ENCODE results near the gene IFNLR1.
A peak's percentile ranks its signal among the peaks of the same experiment; 100 is the strongest.

IFNLR1 gene

DNA sequence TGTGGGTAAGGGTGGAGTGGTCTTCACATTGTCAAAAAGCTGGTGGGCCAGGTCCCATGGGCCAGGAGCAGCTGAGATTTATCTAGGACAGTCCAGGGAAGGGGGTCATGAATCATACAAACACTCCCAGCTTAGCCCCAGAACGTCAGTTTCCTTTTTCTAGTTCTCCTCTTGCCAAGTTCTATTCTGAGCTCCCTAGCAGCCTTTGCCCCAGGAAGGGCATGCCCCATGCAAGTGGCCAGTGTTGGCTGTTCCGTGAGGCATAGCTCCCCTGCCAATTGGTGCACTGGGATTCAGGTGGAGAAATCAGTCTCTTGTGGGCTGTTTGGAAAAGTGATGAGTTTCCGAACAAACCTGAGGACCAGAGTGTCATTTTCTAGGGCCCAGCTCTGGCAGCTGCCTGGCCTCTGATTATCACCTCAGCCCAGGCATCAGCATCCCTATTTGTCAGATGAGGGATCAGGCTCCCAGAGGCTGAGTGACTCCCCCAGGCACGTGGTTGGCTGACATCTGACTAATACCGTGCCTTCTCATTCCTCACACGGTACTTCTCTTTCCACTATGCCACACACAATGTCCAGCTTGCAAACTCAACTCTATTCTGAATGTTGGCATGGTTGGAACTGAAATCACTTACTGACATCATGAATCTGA is 60.9 kb downstream of the IFNLR1 start:
- ATAC-seq: peak; percentile 51; the same call in 2 of the 3 replicates
- TF ChIP-seq, protein P1, sequence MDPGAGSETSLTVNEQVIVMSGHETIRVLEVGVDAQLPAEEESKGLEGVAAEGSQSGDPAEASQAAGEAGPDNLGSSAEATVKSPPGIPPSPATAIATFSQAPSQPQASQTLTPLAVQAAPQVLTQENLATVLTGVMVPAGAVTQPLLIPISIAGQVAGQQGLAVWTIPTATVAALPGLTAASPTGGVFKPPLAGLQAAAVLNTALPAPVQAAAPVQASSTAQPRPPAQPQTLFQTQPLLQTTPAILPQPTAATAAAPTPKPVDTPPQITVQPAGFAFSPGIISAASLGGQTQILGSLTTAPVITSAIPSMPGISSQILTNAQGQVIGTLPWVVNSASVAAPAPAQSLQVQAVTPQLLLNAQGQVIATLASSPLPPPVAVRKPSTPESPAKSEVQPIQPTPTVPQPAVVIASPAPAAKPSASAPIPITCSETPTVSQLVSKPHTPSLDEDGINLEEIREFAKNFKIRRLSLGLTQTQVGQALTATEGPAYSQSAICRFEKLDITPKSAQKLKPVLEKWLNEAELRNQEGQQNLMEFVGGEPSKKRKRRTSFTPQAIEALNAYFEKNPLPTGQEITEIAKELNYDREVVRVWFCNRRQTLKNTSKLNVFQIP (CRISPR knock-in tag; IDR thresholded peaks at IDR 0.05; ENCODE audit: borderline replicate concordance, low read depth): no peak
- no peak for TF ChIP-seq GLIS3 (CRISPR knock-in tag; IDR thresholded peaks at IDR 0.05)
- no peak for TF ChIP-seq ZNF70 (CRISPR knock-in tag; IDR thresholded peaks at IDR 0.05)
- TF ChIP-seq ESRRG (CRISPR knock-in tag; IDR thresholded peaks at IDR 0.05): no peak
- no peak for TF ChIP-seq PPARA (CRISPR knock-in tag; IDR thresholded peaks at IDR 0.05; ENCODE audit: borderline replicate concordance)

DNA sequence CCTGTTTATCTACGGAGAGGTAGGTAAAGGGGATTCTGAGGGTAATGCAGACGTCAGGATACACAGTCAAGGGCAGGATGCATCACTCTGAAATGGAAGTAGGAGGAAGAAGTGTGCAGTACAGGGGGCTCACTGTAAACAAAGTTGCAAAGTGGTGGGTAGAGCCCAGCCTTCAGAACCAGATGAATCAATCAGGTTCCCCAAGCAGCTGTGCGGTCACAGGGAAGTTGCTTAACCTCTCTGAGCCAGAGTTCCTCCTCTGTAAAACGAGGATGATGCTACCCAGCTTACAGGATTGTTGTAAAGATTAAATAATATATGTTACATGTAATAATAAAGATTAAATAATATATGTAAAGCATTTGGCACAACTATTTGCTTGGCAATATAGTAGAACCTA is 61.6 kb downstream of the IFNLR1 start:
- no peak for ATAC-seq
- TF ChIP-seq ZFP3 (CRISPR knock-in tag; IDR thresholded peaks at IDR 0.05): no peak
- no peak for TF ChIP-seq ZFP30 (CRISPR knock-in tag; IDR thresholded peaks at IDR 0.05)
- no peak for TF ChIP-seq OSR1 (CRISPR knock-in tag; IDR thresholded peaks at IDR 0.05)
- TF ChIP-seq, protein P2, sequence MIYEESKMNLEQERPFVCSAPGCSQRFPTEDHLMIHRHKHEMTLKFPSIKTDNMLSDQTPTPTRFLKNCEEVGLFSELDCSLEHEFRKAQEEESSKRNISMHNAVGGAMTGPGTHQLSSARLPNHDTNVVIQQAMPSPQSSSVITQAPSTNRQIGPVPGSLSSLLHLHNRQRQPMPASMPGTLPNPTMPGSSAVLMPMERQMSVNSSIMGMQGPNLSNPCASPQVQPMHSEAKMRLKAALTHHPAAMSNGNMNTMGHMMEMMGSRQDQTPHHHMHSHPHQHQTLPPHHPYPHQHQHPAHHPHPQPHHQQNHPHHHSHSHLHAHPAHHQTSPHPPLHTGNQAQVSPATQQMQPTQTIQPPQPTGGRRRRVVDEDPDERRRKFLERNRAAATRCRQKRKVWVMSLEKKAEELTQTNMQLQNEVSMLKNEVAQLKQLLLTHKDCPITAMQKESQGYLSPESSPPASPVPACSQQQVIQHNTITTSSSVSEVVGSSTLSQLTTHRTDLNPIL (CRISPR knock-in tag; IDR thresholded peaks at IDR 0.05; ENCODE audit: low read depth): no peak
- TF ChIP-seq, protein P1 (CRISPR knock-in tag; IDR thresholded peaks at IDR 0.05; ENCODE audit: borderline replicate concordance, low read depth): no peak
- TF ChIP-seq, protein P3, sequence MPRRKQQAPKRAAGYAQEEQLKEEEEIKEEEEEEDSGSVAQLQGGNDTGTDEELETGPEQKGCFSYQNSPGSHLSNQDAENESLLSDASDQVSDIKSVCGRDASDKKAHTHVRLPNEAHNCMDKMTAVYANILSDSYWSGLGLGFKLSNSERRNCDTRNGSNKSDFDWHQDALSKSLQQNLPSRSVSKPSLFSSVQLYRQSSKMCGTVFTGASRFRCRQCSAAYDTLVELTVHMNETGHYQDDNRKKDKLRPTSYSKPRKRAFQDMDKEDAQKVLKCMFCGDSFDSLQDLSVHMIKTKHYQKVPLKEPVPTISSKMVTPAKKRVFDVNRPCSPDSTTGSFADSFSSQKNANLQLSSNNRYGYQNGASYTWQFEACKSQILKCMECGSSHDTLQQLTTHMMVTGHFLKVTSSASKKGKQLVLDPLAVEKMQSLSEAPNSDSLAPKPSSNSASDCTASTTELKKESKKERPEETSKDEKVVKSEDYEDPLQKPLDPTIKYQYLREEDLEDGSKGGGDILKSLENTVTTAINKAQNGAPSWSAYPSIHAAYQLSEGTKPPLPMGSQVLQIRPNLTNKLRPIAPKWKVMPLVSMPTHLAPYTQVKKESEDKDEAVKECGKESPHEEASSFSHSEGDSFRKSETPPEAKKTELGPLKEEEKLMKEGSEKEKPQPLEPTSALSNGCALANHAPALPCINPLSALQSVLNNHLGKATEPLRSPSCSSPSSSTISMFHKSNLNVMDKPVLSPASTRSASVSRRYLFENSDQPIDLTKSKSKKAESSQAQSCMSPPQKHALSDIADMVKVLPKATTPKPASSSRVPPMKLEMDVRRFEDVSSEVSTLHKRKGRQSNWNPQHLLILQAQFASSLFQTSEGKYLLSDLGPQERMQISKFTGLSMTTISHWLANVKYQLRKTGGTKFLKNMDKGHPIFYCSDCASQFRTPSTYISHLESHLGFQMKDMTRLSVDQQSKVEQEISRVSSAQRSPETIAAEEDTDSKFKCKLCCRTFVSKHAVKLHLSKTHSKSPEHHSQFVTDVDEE (CRISPR knock-in tag; IDR thresholded peaks at IDR 0.05): no peak

DNA sequence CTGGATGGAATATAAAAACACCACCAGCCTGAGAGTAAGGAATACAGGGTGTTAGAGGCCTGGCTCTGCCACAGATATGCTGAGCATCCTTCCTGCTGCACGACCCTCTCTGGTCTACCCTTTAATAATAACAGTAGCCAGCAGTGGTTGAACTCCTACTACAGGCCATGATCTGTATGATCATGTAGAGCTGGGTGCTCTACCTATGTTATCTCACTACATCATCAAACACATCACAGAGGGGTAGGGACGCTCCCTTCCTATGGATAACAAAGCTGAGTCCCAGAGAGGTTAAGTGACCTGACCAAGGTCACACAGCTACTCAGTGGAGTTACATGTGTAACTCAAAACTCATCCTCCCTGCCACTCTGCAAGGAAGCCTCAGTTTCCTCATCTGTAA is 62.1 kb downstream of the IFNLR1 start:
- ATAC-seq: no peak
- TF ChIP-seq GLIS3 (CRISPR knock-in tag; IDR thresholded peaks at IDR 0.05): no peak
- TF ChIP-seq ZNF8 (CRISPR knock-in tag; IDR thresholded peaks at IDR 0.05): no peak
- TF ChIP-seq, protein P4, sequence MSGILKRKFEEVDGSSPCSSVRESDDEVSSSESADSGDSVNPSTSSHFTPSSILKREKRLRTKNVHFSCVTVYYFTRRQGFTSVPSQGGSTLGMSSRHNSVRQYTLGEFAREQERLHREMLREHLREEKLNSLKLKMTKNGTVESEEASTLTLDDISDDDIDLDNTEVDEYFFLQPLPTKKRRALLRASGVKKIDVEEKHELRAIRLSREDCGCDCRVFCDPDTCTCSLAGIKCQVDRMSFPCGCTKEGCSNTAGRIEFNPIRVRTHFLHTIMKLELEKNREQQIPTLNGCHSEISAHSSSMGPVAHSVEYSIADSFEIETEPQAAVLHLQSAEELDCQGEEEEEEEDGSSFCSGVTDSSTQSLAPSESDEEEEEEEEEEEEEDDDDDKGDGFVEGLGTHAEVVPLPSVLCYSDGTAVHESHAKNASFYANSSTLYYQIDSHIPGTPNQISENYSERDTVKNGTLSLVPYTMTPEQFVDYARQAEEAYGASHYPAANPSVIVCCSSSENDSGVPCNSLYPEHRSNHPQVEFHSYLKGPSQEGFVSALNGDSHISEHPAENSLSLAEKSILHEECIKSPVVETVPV (CRISPR knock-in tag; IDR thresholded peaks at IDR 0.05): no peak
- TF ChIP-seq, protein P2 (CRISPR knock-in tag; IDR thresholded peaks at IDR 0.05; ENCODE audit: low read depth): no peak
- no peak for TF ChIP-seq ISL1 (CRISPR knock-in tag; IDR thresholded peaks at IDR 0.05)
- TF ChIP-seq, protein P1 (CRISPR knock-in tag; IDR thresholded peaks at IDR 0.05; ENCODE audit: borderline replicate concordance, low read depth): no peak
- TF ChIP-seq ZC3H10 (CRISPR knock-in tag; IDR thresholded peaks at IDR 0.05): no peak
- no peak for TF ChIP-seq PPARA (CRISPR knock-in tag; IDR thresholded peaks at IDR 0.05; ENCODE audit: borderline replicate concordance)
- TF ChIP-seq, protein P3 (CRISPR knock-in tag; IDR thresholded peaks at IDR 0.05): no peak
- no peak for TF ChIP-seq ARNTL (CRISPR knock-in tag; IDR thresholded peaks at IDR 0.05; ENCODE audit: borderline replicate concordance, low read depth)
- no peak for TF ChIP-seq ZFP3 (CRISPR knock-in tag; IDR thresholded peaks at IDR 0.05)
- no peak for TF ChIP-seq CSDC2 (CRISPR knock-in tag; IDR thresholded peaks at IDR 0.05)
- TF ChIP-seq TOX (CRISPR knock-in tag; IDR thresholded peaks at IDR 0.05; ENCODE audit: borderline replicate concordance): no peak
- no peak for TF ChIP-seq TCF4 (CRISPR knock-in tag; IDR thresholded peaks at IDR 0.05; ENCODE audit: borderline replicate concordance)
- TF ChIP-seq ZNF565 (CRISPR knock-in tag; conservative IDR thresholded peaks at IDR 0.05; ENCODE audit: low read depth): no peak

Data from SK-N-SH treated with all-trans-retinoic acid at 6 μM for 48 hours (cell line).